CD4-positive, alpha-beta memory T cell (primary cell): ENCODE data around the gene SLC25A29. TPM values are rescaled to one million over a fixed set of nuclear protein-coding genes. Genes with fewer than 3 reads are reported as not detected.
A peak's percentile ranks its signal among the peaks of the same experiment; 100 is the strongest.

Experiments
- CTCF ChIA-PET: fragments of 350-600 bp; sonication (Branson Sonifier 250); formaldehyde crosslinking; loops from one replicate; lab custom pipeline; 2021; ENCODE audit warnings: inconsistent platforms; ENCODE audit not compliant: partially characterized antibody; lab: Charles Lee
- POLR2A ChIA-PET: fragments of 350-600 bp; sonication (Branson Sonifier 250); formaldehyde crosslinking; loops from one replicate; lab custom pipeline; 2021; ENCODE audit not compliant: partially characterized antibody; lab: Charles Lee
- DNase-seq, 5 donors: peaks; one replicate each; pipeline versions ENCODE4 v3.0.0 to v3.0.0-alpha.2; 2020 to 2022; ENCODE audit warnings: mixed read lengths in 1 of 5
- H3K27ac ChIP-seq: one replicate; pipeline ENCODE4 v1.7.0; 2013; ENCODE audit warnings: low read depth, low read length
- H3K27me3 ChIP-seq: 2 replicates; pipeline ENCODE4 v1.7.0; 2013; ENCODE audit warnings: mild to moderate bottlenecking, low read length, moderate library complexity; ENCODE audit not compliant: insufficient read depth
- H3K36me3 ChIP-seq: 2 replicates; pipeline ENCODE4 v1.7.0; 2013; ENCODE audit warnings: mild to moderate bottlenecking, low read length, moderate library complexity; ENCODE audit not compliant: insufficient read depth
- H3K4me1 ChIP-seq: 2 replicates; pipeline ENCODE4 v1.7.0; 2013; ENCODE audit warnings: mild to moderate bottlenecking, low read length, moderate library complexity; ENCODE audit not compliant: insufficient read depth
- H3K4me3 ChIP-seq, 2 donors: one replicate each; pipeline ENCODE4 v1.7.0; 2013; ENCODE audit warnings: low read length in 2 of 2, mild to moderate bottlenecking in 1 of 2
- H3K9me3 ChIP-seq, 2 donors: one replicate each; pipeline ENCODE4 v1.7.0; 2013; ENCODE audit warnings: low read length in 2 of 2, control low read depth in 1 of 2; ENCODE audit not compliant: control insufficient read depth in 1 of 2
- H3K27ac Mint-ChIP-seq, 7 donors: one replicate each; pipeline ENCODE4 v1.8.0; 2020 to 2021; ENCODE audit warnings: mixed read lengths in 7 of 7, mild to moderate bottlenecking in 6 of 7, inconsistent platforms in 3 of 7, moderate library complexity in 3 of 7
- H3K27me3 Mint-ChIP-seq, 2 donors: one replicate each; pipeline ENCODE4 v1.8.0; 2020 to 2021; ENCODE audit warnings: mixed read lengths in 2 of 2
- H3K36me3 Mint-ChIP-seq, 2 donors: one replicate each; pipeline ENCODE4 v1.8.0; 2020 to 2021; ENCODE audit warnings: mixed read lengths in 2 of 2, inconsistent platforms in 1 of 2, mild to moderate bottlenecking in 1 of 2
- H3K4me1 Mint-ChIP-seq, 4 donors: one replicate each; pipeline ENCODE4 v1.8.0; 2020 to 2021; ENCODE audit warnings: mixed read lengths in 4 of 4, mild to moderate bottlenecking in 1 of 4
- H3K4me3 Mint-ChIP-seq, 8 donors: one replicate each; pipeline ENCODE4 v1.8.0; 2020 to 2021; ENCODE audit warnings: mixed read lengths in 8 of 8, mild to moderate bottlenecking in 7 of 8, moderate library complexity in 6 of 8, inconsistent platforms in 3 of 8
- H3K9me3 Mint-ChIP-seq, 8 donors: one replicate each; pipeline ENCODE4 v1.8.0; 2020 to 2021; ENCODE audit warnings: mixed read lengths in 8 of 8, mild to moderate bottlenecking in 5 of 8, inconsistent platforms in 3 of 8, moderate library complexity in 1 of 8
- intact Hi-C: fragments of 100-400 bp; cut with micrococcal nuclease; formaldehyde crosslinking; loops from one replicate; pipeline ENCODE4 v1.15.1; 2023
- polyA plus RNA-seq, 2 donors: library from polyadenylated mRNA; unstranded; fragments of 300-500 nt; fragmentation: Illumina TruSeq; gene quantifications; one replicate each; pipeline ENCODE4 v1.2.3, GENCODE V29; 2021
- total RNA-seq, 2 experiments: library from RNA; stranded (reverse); gene quantifications; one replicate each; pipeline ENCODE4 v1.2.3, GENCODE V29; 2021

The SLC25A29 gene
- total and polyA plus RNA-seq, 4 experiments from 2014 or later: 0.08 to 8.1 (median 4.7) TPM

DNA sequence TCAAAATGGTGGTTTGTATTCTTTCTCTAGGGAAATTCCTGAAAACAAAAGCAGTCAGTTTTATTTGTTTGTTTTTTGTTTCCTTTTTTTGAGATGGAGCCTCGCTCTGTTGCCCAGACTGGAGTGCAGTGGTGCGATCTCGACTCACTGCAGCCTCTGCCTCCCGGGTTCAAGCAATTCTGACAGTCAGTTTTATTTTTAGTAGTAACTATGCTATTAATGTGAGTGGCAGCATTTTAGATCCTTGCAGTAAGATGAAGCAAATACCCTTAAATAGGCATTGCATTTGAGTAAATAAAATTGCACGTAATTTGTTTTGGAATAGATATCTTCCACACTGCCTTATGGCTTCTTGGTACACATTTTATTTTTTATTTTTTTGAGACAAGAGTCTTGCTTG lies 43.7 kb downstream of the SLC25A29 start:
- Histone ChIP-seq H3K27ac (no peak overlapping the region), H3K4me3 (no peak overlapping the region), H3K9me3 (no peaks in the 10 kb centered on the region), H3K4me1 (peaks cover 79% of the 10 kb centered on the region), H3K36me3 (no peaks in the 10 kb centered on the region), H3K27me3 (no peaks in the 10 kb centered on the region)
- DNase-seq: no peak
- CTCF ChIA-PET: interaction anchor here (0.6 to 2.1 kb wide), 6 partner anchors 8 to 70 kb away, joined by 3 to 8 read pairs (median 6); no protein-coding TSS in a partner anchor
- intact Hi-C loops: no loop called here
- H3K36me3 Mint-ChIP-seq: peaks cover 24 to 48% of the 10 kb centered on the region in 2 donors
- peak overlapping the region in 6 of 7 donors; percentile 16 to 79 (median 52) for H3K27ac Mint-ChIP-seq
- POLR2A ChIA-PET: no interaction called here
- no peaks in the 10 kb centered on the region for H3K27me3 Mint-ChIP-seq
- peak overlapping the region in 3 of 8 donors; percentile 20 to 62 (median 36) for H3K4me3 Mint-ChIP-seq
- peaks cover 55 to 92% (median 77%) of the 10 kb centered on the region in 4 donors for H3K4me1 Mint-ChIP-seq
- no peaks in the 10 kb centered on the region for H3K9me3 Mint-ChIP-seq

DNA sequence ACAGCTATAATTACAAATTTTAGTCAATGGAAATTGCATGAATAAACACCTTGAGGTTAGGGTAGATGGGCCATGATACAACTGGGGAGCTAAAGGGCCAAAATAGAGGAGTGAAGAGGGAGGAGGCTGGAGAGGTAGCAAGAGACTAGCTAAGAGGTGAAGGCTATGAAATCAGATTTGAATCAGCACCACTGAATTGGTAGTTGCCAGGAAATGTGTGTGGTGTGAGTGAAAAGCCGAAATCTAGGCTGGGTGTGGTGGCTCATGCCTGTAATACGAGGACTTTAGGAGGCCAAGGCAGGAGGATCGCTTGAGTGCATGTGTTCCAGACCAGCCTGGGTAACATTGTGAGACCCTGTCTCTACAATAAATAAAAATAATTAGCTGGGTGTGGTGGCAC lies 44.6 kb downstream of the SLC25A29 start:
- no peak overlapping the region for H3K27ac ChIP-seq
- H3K4me1 ChIP-seq: peaks cover 81% of the 10 kb centered on the region
- no peaks in the 10 kb centered on the region for H3K36me3 ChIP-seq
- POLR2A ChIA-PET: interaction anchor here (0.6 kb wide), 1 partner anchor 17 kb away, joined by 3 read pairs; no protein-coding TSS in a partner anchor
- no peak for DNase-seq
- peaks cover 59 to 92% (median 77%) of the 10 kb centered on the region in 4 donors for H3K4me1 Mint-ChIP-seq
- H3K36me3 Mint-ChIP-seq: peaks cover 20 to 41% of the 10 kb centered on the region in 2 donors
- no peaks in the 10 kb centered on the region for H3K27me3 Mint-ChIP-seq
- H3K9me3 ChIP-seq: no peaks in the 10 kb centered on the region
- CTCF ChIA-PET: interaction anchor here (0.8 to 1.9 kb wide), 6 partner anchors 8 to 69 kb away, joined by 3 to 8 read pairs (median 5); no protein-coding TSS in a partner anchor
- no peaks in the 10 kb centered on the region for H3K27me3 ChIP-seq
- H3K4me3 Mint-ChIP-seq: peak overlapping the region in 7 of 8 donors; percentile 5 to 79 (median 52)
- peak overlapping the region; percentile 1 to 96 (median 70) for H3K27ac Mint-ChIP-seq
- intact Hi-C loops: no loop called here
- no peak overlapping the region for H3K4me3 ChIP-seq
- no peaks in the 10 kb centered on the region for H3K9me3 Mint-ChIP-seq

DNA sequence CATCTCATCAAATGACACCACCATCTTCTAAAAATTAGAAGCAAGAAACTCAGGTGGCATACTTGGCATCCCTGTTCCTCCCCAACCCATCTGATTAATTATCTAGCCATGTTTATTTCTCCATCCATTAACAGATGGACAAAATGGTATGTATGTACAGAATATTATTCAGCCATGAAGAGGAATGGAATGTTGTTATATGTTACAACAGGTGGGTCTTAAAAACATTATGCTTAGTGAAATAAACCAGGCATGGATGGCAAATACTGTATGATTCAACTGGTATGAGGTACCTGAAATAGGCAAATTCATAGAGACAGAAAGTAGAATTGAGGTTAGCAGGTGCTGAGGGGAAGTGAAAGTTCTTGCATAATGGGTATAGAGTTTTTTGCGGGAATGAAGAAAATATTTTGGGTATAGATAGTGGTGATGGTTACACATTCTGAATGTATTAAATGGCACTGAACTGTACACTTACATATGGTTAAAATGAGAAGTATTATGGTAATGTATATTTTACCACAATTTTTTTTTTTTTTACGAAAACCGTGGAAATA lies 49.8 kb downstream of the SLC25A29 start:
- POLR2A ChIA-PET: no interaction called here
- Mint-ChIP-seq H3K27ac (peak overlapping the region; percentile 17 to 74 (median 26)), H3K4me3 (peak overlapping the region in 6 of 8 donors; percentile 6 to 67 (median 51)), H3K9me3 (no peaks in the 10 kb centered on the region), H3K36me3 (peaks cover 2 to 4% of the 10 kb centered on the region in 2 donors), H3K27me3 (no peaks in the 10 kb centered on the region), H3K4me1 (peaks cover 65 to 91% (median 77%) of the 10 kb centered on the region in 4 donors)
- H3K27me3 ChIP-seq: no peaks in the 10 kb centered on the region
- peaks cover 88% of the 10 kb centered on the region for H3K4me1 ChIP-seq
- intact Hi-C loops: no loop called here
- H3K4me3 ChIP-seq: no peak overlapping the region
- no peak for DNase-seq
- CTCF ChIA-PET: interaction anchor here (1.0 to 1.6 kb wide), 2 partner anchors 10 to 274 kb away, joined by 3 to 8 read pairs; no protein-coding TSS in a partner anchor
- H3K36me3 ChIP-seq: no peaks in the 10 kb centered on the region
- H3K9me3 ChIP-seq: no peaks in the 10 kb centered on the region
- H3K27ac ChIP-seq: no peak overlapping the region

DNA sequence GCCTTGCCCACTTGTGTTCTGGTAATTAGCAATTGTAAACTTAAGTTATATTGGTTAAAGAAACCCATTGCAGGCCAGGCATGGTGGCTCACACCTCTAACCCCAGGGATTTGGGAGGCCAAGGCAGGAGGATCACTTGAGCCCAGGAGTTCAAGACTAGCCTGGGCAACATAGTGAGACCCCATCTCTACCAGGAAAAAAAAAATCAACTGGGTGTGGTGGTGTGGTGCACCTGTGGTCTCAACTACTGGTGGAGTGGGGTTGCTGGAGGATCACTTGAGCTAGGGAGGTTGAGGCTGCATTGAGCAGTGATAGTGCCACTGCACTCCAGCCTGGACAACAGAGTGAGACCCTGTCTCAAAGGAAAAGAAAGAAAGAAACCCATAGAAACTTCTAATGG lies 53.6 kb downstream of the SLC25A29 start:
- Mint-ChIP-seq H3K4me1 (peaks cover 60 to 84% (median 72%) of the 10 kb centered on the region in 4 donors), H3K9me3 (no peaks in the 10 kb centered on the region), H3K27me3 (no peaks in the 10 kb centered on the region), H3K27ac (peak overlapping the region in 5 of 7 donors; percentile 4 to 88 (median 54)), H3K4me3 (peak overlapping the region in 4 of 8 donors; percentile 20 to 62 (median 39)), H3K36me3 (peaks cover 4 to 13% of the 10 kb centered on the region in 2 donors)
- H3K27me3 ChIP-seq: no peaks in the 10 kb centered on the region
- DNase-seq: no peak
- no peaks in the 10 kb centered on the region for H3K9me3 ChIP-seq
- no peak overlapping the region for H3K4me3 ChIP-seq
- H3K4me1 ChIP-seq: peaks cover 89% of the 10 kb centered on the region
- intact Hi-C loops: no loop called here
- H3K36me3 ChIP-seq: no peaks in the 10 kb centered on the region
- no peak overlapping the region for H3K27ac ChIP-seq
- ChIA-PET CTCF (interaction anchor here (0.6 to 1.2 kb wide), 2 partner anchors 11 to 18 kb away, joined by 3 read pairs; no protein-coding TSS in a partner anchor), POLR2A (interaction anchor here (0.7 to 1.1 kb wide), 2 partner anchors 21 to 38 kb away, joined by 3 to 5 read pairs; no protein-coding TSS in a partner anchor)

DNA sequence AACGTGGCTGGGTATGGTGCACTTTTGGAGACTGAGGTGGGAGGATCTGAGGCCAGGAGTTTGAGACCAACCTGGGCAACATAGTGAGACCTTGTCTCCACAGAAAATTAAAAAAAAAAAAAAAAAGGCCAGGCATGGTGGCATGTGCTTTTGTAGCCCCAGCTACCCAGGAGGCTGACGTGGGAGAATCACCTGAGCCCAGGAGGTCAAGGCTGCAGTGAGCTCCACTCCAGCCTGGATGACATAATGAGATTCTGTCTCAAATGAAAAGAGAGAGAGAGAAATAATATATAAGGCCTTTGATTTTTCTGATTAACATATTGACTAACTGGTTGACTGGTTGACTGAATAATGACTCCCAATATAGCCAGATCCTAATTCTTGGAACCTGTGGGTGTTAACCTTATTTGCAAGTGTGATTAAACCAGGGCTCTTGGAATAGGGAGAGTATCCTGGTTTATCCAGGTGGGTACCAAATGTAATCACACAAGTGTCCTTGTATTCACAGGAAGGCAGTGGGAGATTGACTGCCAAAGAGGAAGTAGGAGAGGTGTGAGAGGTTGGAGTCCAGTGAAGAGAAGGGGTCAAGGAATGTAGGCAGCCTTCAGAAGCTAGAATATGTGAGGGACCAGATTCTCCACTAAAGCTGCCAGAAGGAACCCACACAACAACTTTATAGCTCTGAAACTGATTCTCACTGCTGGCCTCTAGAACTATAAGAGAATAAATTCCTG lies 55.3 kb downstream of the SLC25A29 start:
- intact Hi-C loops: no loop called here
- H3K4me1 ChIP-seq: peaks cover 89% of the 10 kb centered on the region
- no peak for DNase-seq
- peaks cover 0 to 15% of the 10 kb centered on the region in 2 donors for H3K36me3 Mint-ChIP-seq
- H3K27me3 Mint-ChIP-seq: no peaks in the 10 kb centered on the region
- no peaks in the 10 kb centered on the region for H3K27me3 ChIP-seq
- ChIA-PET CTCF (interaction anchor here (1.2 kb wide), 1 partner anchor 58 kb away, joined by 3 read pairs; no protein-coding TSS in a partner anchor), POLR2A (interaction anchor here (2.2 kb wide), 1 partner anchor 10 kb away, joined by 6 read pairs; no protein-coding TSS in a partner anchor)
- H3K9me3 ChIP-seq: no peaks in the 10 kb centered on the region
- H3K4me3 Mint-ChIP-seq: peak overlapping the region in 6 of 8 donors; percentile 6 to 52 (median 42)
- peak overlapping the region in 3 of 7 donors; percentile 19 to 73 (median 51) for H3K27ac Mint-ChIP-seq
- no peaks in the 10 kb centered on the region for H3K9me3 Mint-ChIP-seq
- no peaks in the 10 kb centered on the region for H3K36me3 ChIP-seq
- no peak overlapping the region for H3K4me3 ChIP-seq
- H3K4me1 Mint-ChIP-seq: peaks cover 59 to 84% (median 71%) of the 10 kb centered on the region in 4 donors
- no peak overlapping the region for H3K27ac ChIP-seq

DNA sequence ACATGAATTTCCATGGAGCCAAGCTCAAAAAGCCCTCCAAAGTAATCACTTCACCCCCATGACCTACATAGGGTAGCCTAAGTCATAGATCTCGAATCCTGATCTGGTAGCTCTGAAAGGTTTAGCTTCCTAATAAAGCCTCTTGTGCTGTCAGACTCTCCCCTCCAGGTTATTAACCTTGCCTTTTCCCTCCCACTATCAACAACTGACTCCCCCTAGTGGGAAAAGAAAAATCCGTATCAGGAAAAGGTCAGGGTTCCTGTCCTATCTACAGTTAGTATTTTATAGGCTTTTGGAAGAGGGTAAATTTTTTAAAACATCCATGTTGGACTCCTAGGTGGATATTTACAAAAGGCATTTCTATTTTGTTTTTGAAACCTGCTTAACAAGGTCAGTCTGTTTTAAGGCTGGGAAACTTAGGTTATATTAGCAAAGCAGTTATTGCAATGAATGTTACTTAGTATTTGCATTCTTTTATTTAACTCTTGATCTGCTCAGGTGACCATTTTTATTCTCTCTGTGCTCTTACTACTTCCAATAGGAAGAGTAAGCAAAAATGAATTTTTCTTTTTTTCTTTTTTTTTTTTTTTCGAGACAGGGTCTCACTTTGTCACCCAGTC lies 59.3 kb downstream of the SLC25A29 start:
- H3K9me3 ChIP-seq: no peaks in the 10 kb centered on the region
- H3K27me3 ChIP-seq: no peaks in the 10 kb centered on the region
- H3K27ac ChIP-seq: no peak overlapping the region
- peaks cover 3 to 29% of the 10 kb centered on the region in 2 donors for H3K36me3 Mint-ChIP-seq
- peak overlapping the region; percentile 64 to 91 (median 76) for H3K27ac Mint-ChIP-seq
- H3K4me1 ChIP-seq: peaks cover 93% of the 10 kb centered on the region
- no peaks in the 10 kb centered on the region for H3K36me3 ChIP-seq
- H3K4me1 Mint-ChIP-seq: peaks cover 54 to 80% (median 64%) of the 10 kb centered on the region in 4 donors
- ChIA-PET POLR2A (interaction anchor here (1.1 to 2.5 kb wide), 6 partner anchors 11 to 165 kb away, joined by 3 to 8 read pairs (median 4); no protein-coding TSS in a partner anchor), CTCF (interaction anchor here (0.6 to 2.7 kb wide), 23 partner anchors 9 to 274 kb away, joined by 3 to 19 read pairs (median 3); partner anchors contain the start of gene DEGS2)
- intact Hi-C loops: loop anchor here (1.0 to 10.0 kb wide), 3 partner anchors 54 to 264 kb away; no protein-coding TSS in a partner anchor
- H3K9me3 Mint-ChIP-seq: no peaks in the 10 kb centered on the region
- peak overlapping the region in 7 of 8 donors; percentile 6 to 72 (median 56) for H3K4me3 Mint-ChIP-seq
- DNase-seq: peak in 4 of 5 donors; percentile 30 to 48 (median 44)
- H3K27me3 Mint-ChIP-seq: no peaks in the 10 kb centered on the region
- H3K4me3 ChIP-seq: no peak overlapping the region
